HepG2 (cell line): Measurements from ENCODE around the gene NPHP4. TPM values are rescaled to one million over a fixed set of nuclear protein-coding genes. Genes with fewer than 3 reads are reported as not detected.

ENCODE experiments used
- ATAC-seq: fragments of 200-7000 bp; cut with Tn5 transposase; 3 replicates; pipeline ENCODE4 v1.9.1; 2020; ENCODE audit warnings: mild to moderate bottlenecking, moderate library complexity
- BruUV-seq: library from RNA; stranded (reverse); fragments of 400-500 nt; replicated peaks from 2 replicates; lab custom pipeline; 2021; lab: Mats Ljungman, UMichigan
- CTCF ChIA-PET: fragments of 300-600 bp; formaldehyde crosslinking; extraction: SDS; loops from one replicate; lab custom pipeline; 2021; ENCODE audit warnings: low total read pairs, inconsistent platforms, low intra/inter-chr PET ratio; lab: Yijun Ruan, JAX
- POLR2A ChIA-PET: fragments of 350-600 bp; sonication (Branson Sonifier 250); formaldehyde crosslinking; loops from one replicate; lab custom pipeline; 2020; ENCODE audit warnings: antibody characterized with exemption, inconsistent platforms; lab: Yijun Ruan, JAX
- DNase-seq: peaks from one replicate; pipeline ENCODE4 v3.0.0-alpha.2; 2015; ENCODE audit warnings: low spot score
- FAIRE-seq: peaks from 3 replicates; lab custom pipeline; 2011; peaks lifted over from hg19 to GRCh38; lab: Jason Lieb, UNC
- H2AFZ ChIP-seq: one replicate; pipeline ENCODE4 v1.6.1; 2011; ENCODE audit warnings: low read length, inconsistent platforms
- H3K27ac ChIP-seq: fragments of 300-600 bp; 3 replicates; pipeline ENCODE4 v1.8.0; 2011; ENCODE audit warnings: mixed run types, mild to moderate bottlenecking, mixed read lengths, low read length, inconsistent platforms; ENCODE audit not compliant: insufficient read depth; ENCODE audit errors: extremely low read length
- H3K27me3 ChIP-seq, 2 experiments: fragments of 200-600 bp in 1 of 2; 2 replicates in 1 of 2; 3 replicates in 1 of 2; pipeline versions ENCODE4 v1.6.0 to v1.8.0; 2011; ENCODE audit warnings: low read length in 2 of 2, mild to moderate bottlenecking in 2 of 2, moderate library complexity in 2 of 2, inconsistent platforms in 1 of 2; ENCODE audit not compliant: insufficient read depth in 2 of 2, control insufficient read depth in 1 of 2
- H3K36me3 ChIP-seq, 2 experiments: fragments of 200-600 bp in 1 of 2; replicated peaks in 1 of 2; 2 replicates in 1 of 2; 3 replicates in 1 of 2; pipeline versions ENCODE4 v1.5.1 to v1.8.0; 2011; ENCODE audit warnings: low read length in 2 of 2, inconsistent platforms in 1 of 2; ENCODE audit not compliant: insufficient read depth in 2 of 2, control insufficient read depth in 1 of 2
- H3K4me1 ChIP-seq: 2 replicates; pipeline ENCODE4 v1.5.1; 2012; ENCODE audit warnings: low read length, inconsistent platforms; ENCODE audit not compliant: insufficient read depth
- H3K4me2 ChIP-seq: 2 replicates; pipeline ENCODE4 v1.6.0; 2011; ENCODE audit warnings: low read depth, low read length, inconsistent platforms
- H3K4me3 ChIP-seq, 3 experiments: fragments of 200-600 bp in 1 of 3; sonication (generic), shearing (Covaris generic) in 1 of 3; replicated peaks in 1 of 3; 2 replicates each; pipeline ENCODE4 v1.5.1; 2011 to 2016; ENCODE audit warnings: low read length in 3 of 3, inconsistent platforms in 2 of 3, low read depth in 2 of 3, mild to moderate bottlenecking in 2 of 3, control low read depth in 1 of 3, mixed read lengths in 1 of 3; ENCODE audit not compliant: insufficient read depth in 1 of 3
- H3K79me2 ChIP-seq: one replicate; pipeline ENCODE4 v1.6.1; 2011; ENCODE audit warnings: low read length, inconsistent platforms; ENCODE audit not compliant: insufficient read depth
- H3K9ac ChIP-seq: 2 replicates; pipeline ENCODE4 v1.6.0; 2011; ENCODE audit warnings: mild to moderate bottlenecking, low read depth, low read length, inconsistent platforms; ENCODE audit not compliant: insufficient read depth
- H3K9me3 ChIP-seq: 2 replicates; pipeline ENCODE4 v1.5.1; 2012; ENCODE audit warnings: mild to moderate bottlenecking, low read length
- H4K20me1 ChIP-seq: 2 replicates; pipeline ENCODE4 v1.6.0; 2011; ENCODE audit warnings: inconsistent platforms, mild to moderate bottlenecking, low read length, moderate library complexity; ENCODE audit not compliant: insufficient read depth
- CREM ChIP-seq, 2 experiments: sonication (generic) in 1 of 2; formaldehyde crosslinking in 1 of 2; IDR thresholded peaks; 2 replicates each; pipeline versions ENCODE4 v1.4.0 to v1.6.1; 2016 to 2020; ENCODE audit warnings: antibody characterized with exemption in 1 of 2, mild to moderate bottlenecking in 1 of 2, missing genetic modification reagents in 1 of 2
- PTBP1 ChIP-seq: fragments of 200-400 bp; formaldehyde crosslinking; IDR thresholded peaks from 2 replicates; pipeline ENCODE4 v1.6.1; 2018; ENCODE audit warnings: low read length, low read depth; ENCODE audit not compliant: poor library complexity, severe bottlenecking
- ZNF83 ChIP-seq: sonication (generic); formaldehyde crosslinking; IDR thresholded peaks from 2 replicates; pipeline ENCODE4 v1.4.0; 2020; ENCODE audit warnings: missing genetic modification reagents, mild to moderate bottlenecking, borderline replicate concordance
- ZNF879 ChIP-seq: sonication (generic); formaldehyde crosslinking; IDR thresholded peaks from 2 replicates; pipeline ENCODE4 v1.8.1; 2023; ENCODE audit warnings: missing genetic modification reagents
- WGBS: methylation state at CpG from one replicate; pipeline ENCODE4 v1.1.6; 2017; ENCODE audit warnings: low lambda C conversion rate; 5-methylcytosine and 5-hydroxymethylcytosine counted together
- in situ Hi-C: cut with HindIII; loops from 2 replicates; pipeline ENCODE4 v1.10.0; 2017; ENCODE audit warnings: low pct_unique_long_range_greater_than_20kb; ENCODE audit not compliant: extremely low pct_ligation_motif_present
- intact Hi-C: fragments of 100-400 bp; cut with micrococcal nuclease; formaldehyde crosslinking; loops from one replicate; pipeline ENCODE4 v1.10.0; 2022; ENCODE audit not compliant: unreplicated experiment
- polyA plus RNA-seq, 8 experiments: library from polyadenylated mRNA; depleted of rRNA in 3 of 8; stranded (reverse) in 7 of 8; unstranded in 1 of 8; fragments of >200 nt; fragmentation: Illumina TruSeq in 4 of 8; extraction: Trizol in 4 of 8; gene quantifications; 2 replicates each; pipeline versions ENCODE4 v1.2.1 to v1.2.3, GENCODE V29; 2011 to 2016; ENCODE audit warnings: low read depth in 4 of 8, missing spikeins in 1 of 8, mixed read lengths in 1 of 8; ENCODE audit not compliant: insufficient read depth in 1 of 8
- total RNA-seq, 5 experiments: library from RNA; depleted of rRNA; stranded (reverse); fragments of >200 nt; fragmentation: Illumina TruSeq; extraction: Trizol; gene quantifications; 2 replicates each; pipeline ENCODE4 v1.2.3, GENCODE V29; 2016; ENCODE audit warnings: low read depth in 1 of 5
- TF ChIP-seq, protein P1 (sequence below): sonication (generic); formaldehyde crosslinking; IDR thresholded peaks from 2 replicates; pipeline ENCODE4 v1.5.1; 2020; ENCODE audit warnings: missing genetic modification reagents, mild to moderate bottlenecking, borderline replicate concordance
- TF ChIP-seq, protein P2 (sequence below): sonication (generic); formaldehyde crosslinking; IDR thresholded peaks from 2 replicates; pipeline ENCODE4 v1.4.0; 2020; ENCODE audit warnings: missing genetic modification reagents

Gene NPHP4
- total and polyA plus RNA-seq, 2 of the 13 experiments (the other 11 are each of a cell fraction or from before 2014, with no cell fraction given) = 4.4 to 6.8 TPM

DNA sequence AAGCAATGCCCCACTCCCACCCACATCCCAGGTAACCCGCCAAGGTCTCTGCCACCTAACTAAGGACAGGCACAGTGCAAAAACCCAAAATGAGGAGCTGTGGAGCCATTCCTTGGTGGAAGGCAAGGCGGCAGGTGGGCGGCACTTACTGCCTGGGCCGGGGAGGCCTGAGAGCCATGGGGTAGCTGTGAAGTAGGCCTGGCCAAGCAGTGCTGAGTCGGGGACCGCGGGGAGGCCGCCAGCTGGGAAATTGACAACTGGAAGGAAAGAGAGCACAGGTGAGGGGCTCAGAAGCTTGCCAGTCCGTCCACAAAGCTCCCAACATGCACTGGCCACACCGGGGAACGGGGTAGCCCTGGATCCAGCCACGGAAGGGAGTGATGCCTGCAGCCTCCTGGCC is 85.3 kb downstream of the NPHP4 start (continued):
- TF ChIP-seq, protein P1, sequence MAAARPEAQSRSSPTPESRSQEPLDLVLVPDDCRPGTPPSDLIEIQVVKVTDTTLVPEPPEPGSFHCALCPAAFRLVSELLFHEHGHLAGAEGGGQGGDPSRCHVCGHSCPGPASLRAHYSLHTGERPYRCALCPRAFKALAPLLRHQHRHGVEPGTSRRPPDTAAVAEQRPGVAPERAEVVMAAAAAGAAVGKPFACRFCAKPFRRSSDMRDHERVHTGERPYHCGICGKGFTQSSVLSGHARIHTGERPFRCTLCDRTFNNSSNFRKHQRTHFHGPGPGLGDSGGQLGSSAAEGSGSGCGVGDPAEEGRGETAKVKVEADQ = no peak
- TF ChIP-seq CREM (IDR thresholded peaks at IDR 0.05) = no peak
- no peak for TF ChIP-seq CREM (CRISPR knock-in tag; IDR thresholded peaks at IDR 0.05)
- TF ChIP-seq ZNF879 = no peak
- TF ChIP-seq, protein P2, sequence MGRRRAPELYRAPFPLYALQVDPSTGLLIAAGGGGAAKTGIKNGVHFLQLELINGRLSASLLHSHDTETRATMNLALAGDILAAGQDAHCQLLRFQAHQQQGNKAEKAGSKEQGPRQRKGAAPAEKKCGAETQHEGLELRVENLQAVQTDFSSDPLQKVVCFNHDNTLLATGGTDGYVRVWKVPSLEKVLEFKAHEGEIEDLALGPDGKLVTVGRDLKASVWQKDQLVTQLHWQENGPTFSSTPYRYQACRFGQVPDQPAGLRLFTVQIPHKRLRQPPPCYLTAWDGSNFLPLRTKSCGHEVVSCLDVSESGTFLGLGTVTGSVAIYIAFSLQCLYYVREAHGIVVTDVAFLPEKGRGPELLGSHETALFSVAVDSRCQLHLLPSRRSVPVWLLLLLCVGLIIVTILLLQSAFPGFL (CRISPR knock-in tag) = no peak
- TF ChIP-seq ZNF83 (CRISPR knock-in tag) = no peak

DNA sequence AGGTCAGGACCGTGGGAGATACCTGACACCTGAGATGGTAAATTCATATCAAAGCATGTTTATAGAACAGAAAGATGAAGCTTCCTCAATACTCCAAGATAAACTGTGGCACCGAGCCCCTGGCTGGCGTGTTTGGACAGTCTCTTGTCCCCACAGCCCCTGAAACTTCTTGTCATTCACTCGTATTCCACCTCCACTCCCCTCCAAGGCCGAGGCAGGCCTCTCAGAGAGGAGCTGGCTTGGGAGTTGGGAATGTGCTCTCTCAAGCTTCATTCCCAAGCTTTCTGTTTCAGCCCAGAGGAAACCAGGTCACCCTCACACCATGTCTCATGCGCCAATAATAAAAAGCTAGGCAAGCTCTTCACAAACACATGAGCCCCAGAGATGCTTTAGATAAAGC is 86.1 kb downstream of the NPHP4 start:
- in situ Hi-C loops = no loop called here
- Histone ChIP-seq H2AFZ (no peak overlapping the region), H3K27me3 (no peaks in the 10 kb centered on the region), H3K79me2 (no peaks in the 10 kb centered on the region), H3K4me2 (no peak overlapping the region), H3K36me3 (peaks cover 7 to 56% of the 10 kb centered on the region in 2 experiments), H3K9ac (no peak overlapping the region), H3K9me3 (no peaks in the 10 kb centered on the region), H3K4me3 (no peak overlapping the region), H3K27ac (no peak overlapping the region), H3K4me1 (no peaks in the 10 kb centered on the region), H4K20me1 (no peaks in the 10 kb centered on the region)
- ATAC-seq = no peak
- ChIA-PET CTCF (no interaction called here), POLR2A (no interaction called here)
- FAIRE-seq = no peak
- no peak for DNase-seq
- WGBS = 96% methylated on average over 6 of the region's 6 CpGs
- TF ChIP-seq PTBP1 = no peak
- no TSS peak for BruUV-seq
- intact Hi-C loops = no loop called here
